Measurements from ENCODE around the gene CFAP99.

CFAP99 gene

DNA sequence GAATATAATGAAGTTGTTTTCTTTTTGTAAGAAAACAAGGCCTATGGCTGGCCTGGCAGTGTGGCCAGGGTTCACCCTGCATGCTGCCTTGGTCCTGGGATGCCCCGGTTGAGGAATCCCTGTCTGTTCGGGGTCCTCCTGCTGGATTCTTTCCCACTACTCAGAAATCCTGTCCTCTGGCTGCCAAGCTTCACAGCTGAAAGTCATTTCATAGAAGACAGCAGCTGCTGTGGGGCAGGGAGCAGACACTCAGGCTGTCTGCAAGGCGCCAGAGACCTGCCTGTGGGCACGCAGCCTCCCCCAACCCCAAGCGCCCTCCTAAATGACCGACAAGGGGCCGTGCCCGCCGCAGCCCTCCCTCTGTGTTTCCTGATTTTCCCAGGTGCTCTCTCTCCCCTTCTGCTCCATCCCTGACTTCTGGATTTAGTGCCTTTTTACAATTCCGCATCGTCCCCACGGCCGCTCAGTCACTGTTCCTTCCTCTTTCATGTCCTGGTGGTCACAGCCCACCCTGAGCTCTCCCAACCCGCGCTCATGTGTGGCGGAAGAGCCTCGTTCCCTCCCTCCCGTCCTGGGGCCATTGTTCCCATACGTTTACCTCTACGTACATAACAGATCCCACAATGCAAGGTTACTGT is 27.9 kb upstream of the CFAP99 start:
- no peak overlapping the region for H3K27ac ChIP-seq (ENCODE audit: low read depth, low read length, severe bottlenecking)
- H3K4me3 ChIP-seq (ENCODE audit: extremely low read depth, insufficient read depth, low read length, poor library complexity, severe bottlenecking) = no peak overlapping the region
- H3K4me1 ChIP-seq (ENCODE audit: control insufficient read depth, insufficient read depth, low read length, poor library complexity, severe bottlenecking) = peaks cover 15% of the 10 kb centered on the region
- H3K9me3 ChIP-seq (ENCODE audit: control insufficient read depth, low read length) = no peaks in the 10 kb centered on the region
- no peaks in the 10 kb centered on the region for H3K36me3 ChIP-seq (ENCODE audit: control insufficient read depth, insufficient read depth, low read length)
- WGBS, 2 experiments (ENCODE audit: insufficient coverage in 2 of 2) = 56 to 69% methylated on average over 14 to 17 of the region's 20 CpGs

GRCh38 chr4:2393353-2394270 is 25.1 kb upstream of the CFAP99 start:
- Histone ChIP-seq H3K4me1 (ENCODE audit: control insufficient read depth, insufficient read depth, low read length, poor library complexity, severe bottlenecking) (peaks cover 15% of the 10 kb centered on the region), H3K27ac (ENCODE audit: low read depth, low read length, severe bottlenecking) (no peak overlapping the region), H3K4me3 (ENCODE audit: extremely low read depth, insufficient read depth, low read length, poor library complexity, severe bottlenecking) (no peak overlapping the region), H3K9me3 (ENCODE audit: control insufficient read depth, low read length) (no peaks in the 10 kb centered on the region), H3K36me3 (ENCODE audit: control insufficient read depth, insufficient read depth, low read length) (no peaks in the 10 kb centered on the region)
- 44 to 47% methylated on average over 22 to 27 of the region's 28 CpGs for WGBS, 2 experiments (ENCODE audit: insufficient coverage in 2 of 2)

GRCh38 chr4:2394528-2394927 is 24.2 kb upstream of the CFAP99 start:
- H3K27ac ChIP-seq (ENCODE audit: low read depth, low read length, severe bottlenecking) = no peak overlapping the region
- no peaks in the 10 kb centered on the region for H3K9me3 ChIP-seq (ENCODE audit: control insufficient read depth, low read length)
- no peaks in the 10 kb centered on the region for H3K36me3 ChIP-seq (ENCODE audit: control insufficient read depth, insufficient read depth, low read length)
- H3K4me3 ChIP-seq (ENCODE audit: extremely low read depth, insufficient read depth, low read length, poor library complexity, severe bottlenecking) = no peak overlapping the region
- WGBS, 2 experiments (ENCODE audit: insufficient coverage in 2 of 2) = 95 to 96% methylated on average over 16 to 17 of the region's 17 CpGs
- H3K4me1 ChIP-seq (ENCODE audit: control insufficient read depth, insufficient read depth, low read length, poor library complexity, severe bottlenecking) = peaks cover 15% of the 10 kb centered on the region

DNA sequence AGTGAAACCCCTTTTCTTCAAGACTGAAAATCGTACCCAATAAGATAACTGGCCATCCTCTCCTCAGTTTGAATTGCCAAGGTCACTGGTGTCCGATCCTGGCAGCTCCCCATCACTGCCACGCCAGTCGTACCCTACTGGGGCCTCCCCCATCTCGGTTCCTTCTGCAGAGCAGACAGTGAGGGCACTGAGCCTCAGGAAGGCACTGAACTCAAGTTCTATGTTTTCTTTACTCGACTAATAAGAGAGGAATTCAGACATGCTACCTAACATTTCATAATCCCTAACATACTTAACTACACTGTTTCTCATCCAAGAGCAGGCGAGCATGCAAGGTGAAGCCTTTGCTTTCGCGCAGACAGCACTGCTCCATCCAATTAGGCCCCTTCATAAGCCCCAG is 23.7 kb upstream of the CFAP99 start:
- Histone ChIP-seq H3K27ac (ENCODE audit: low read depth, low read length, severe bottlenecking) (no peak overlapping the region), H3K4me3 (ENCODE audit: extremely low read depth, insufficient read depth, low read length, poor library complexity, severe bottlenecking) (no peak overlapping the region), H3K36me3 (ENCODE audit: control insufficient read depth, insufficient read depth, low read length) (no peaks in the 10 kb centered on the region), H3K4me1 (ENCODE audit: control insufficient read depth, insufficient read depth, low read length, poor library complexity, severe bottlenecking) (peaks cover 13% of the 10 kb centered on the region), H3K9me3 (ENCODE audit: control insufficient read depth, low read length) (no peaks in the 10 kb centered on the region)
- 88 to 94% methylated on average over 5 of the region's 9 CpGs for WGBS, 2 experiments (ENCODE audit: insufficient coverage in 2 of 2)

GRCh38 chr4:2395584-2395983 is 23.2 kb upstream of the CFAP99 start:
- H3K4me1 ChIP-seq (ENCODE audit: control insufficient read depth, insufficient read depth, low read length, poor library complexity, severe bottlenecking) = peaks cover 13% of the 10 kb centered on the region
- H3K36me3 ChIP-seq (ENCODE audit: control insufficient read depth, insufficient read depth, low read length) = no peaks in the 10 kb centered on the region
- H3K27ac ChIP-seq (ENCODE audit: low read depth, low read length, severe bottlenecking) = no peak overlapping the region
- WGBS, 2 experiments (ENCODE audit: insufficient coverage in 2 of 2) = 88 to 92% methylated on average over 7 to 9 of the region's 9 CpGs
- H3K4me3 ChIP-seq (ENCODE audit: extremely low read depth, insufficient read depth, low read length, poor library complexity, severe bottlenecking) = no peak overlapping the region
- H3K9me3 ChIP-seq (ENCODE audit: control insufficient read depth, low read length) = no peaks in the 10 kb centered on the region

GRCh38 chr4:2396781-2397368 is 21.9 kb upstream of the CFAP99 start:
- WGBS, 2 experiments (ENCODE audit: insufficient coverage in 2 of 2) = 64 to 77% methylated on average over 13 to 14 of the region's 21 CpGs
- H3K36me3 ChIP-seq (ENCODE audit: control insufficient read depth, insufficient read depth, low read length) = no peaks in the 10 kb centered on the region
- H3K9me3 ChIP-seq (ENCODE audit: control insufficient read depth, low read length) = no peaks in the 10 kb centered on the region
- peaks cover 8% of the 10 kb centered on the region for H3K4me1 ChIP-seq (ENCODE audit: control insufficient read depth, insufficient read depth, low read length, poor library complexity, severe bottlenecking)
- H3K27ac ChIP-seq (ENCODE audit: low read depth, low read length, severe bottlenecking) = no peak overlapping the region
- no peak overlapping the region for H3K4me3 ChIP-seq (ENCODE audit: extremely low read depth, insufficient read depth, low read length, poor library complexity, severe bottlenecking)

DNA sequence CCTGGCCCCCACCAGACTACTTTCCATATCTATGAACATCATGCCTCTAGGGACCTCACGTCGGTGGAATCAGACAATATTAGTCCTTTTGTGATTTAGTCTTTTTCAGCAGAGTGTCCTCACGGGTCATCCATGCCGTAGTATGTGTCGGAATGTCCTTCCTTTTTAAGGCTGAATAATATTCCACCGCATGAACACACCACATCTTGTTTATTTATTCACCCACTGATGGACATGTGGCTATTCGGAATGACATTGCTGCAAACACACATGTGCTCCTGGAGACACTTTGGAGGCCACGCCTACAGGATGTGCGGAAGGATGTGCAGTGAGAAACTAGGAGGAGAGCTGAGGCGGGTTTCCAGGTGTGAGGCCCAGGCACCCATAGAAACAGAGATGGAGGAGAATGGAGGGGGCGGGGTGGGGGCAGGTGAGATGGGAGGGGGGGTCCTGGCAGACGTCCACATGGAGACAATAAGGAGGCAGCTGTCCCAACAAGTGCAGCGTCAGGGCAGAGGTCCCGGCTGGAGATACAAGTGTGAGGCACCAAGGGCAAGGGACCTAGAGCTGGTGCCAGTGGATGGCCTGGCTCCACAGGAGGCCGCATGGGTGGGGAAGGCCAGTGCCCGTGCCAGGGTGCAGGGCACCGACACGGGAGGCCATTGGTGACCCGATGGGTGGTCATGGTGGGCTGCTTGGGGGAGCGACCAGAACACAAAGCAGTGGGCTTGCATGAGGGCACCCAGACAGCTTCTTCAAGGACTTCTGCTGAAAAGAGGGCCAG is 21.0 kb upstream of the CFAP99 start:
- Histone ChIP-seq H3K36me3 (ENCODE audit: control insufficient read depth, insufficient read depth, low read length) (no peaks in the 10 kb centered on the region), H3K4me3 (ENCODE audit: extremely low read depth, insufficient read depth, low read length, poor library complexity, severe bottlenecking) (no peak overlapping the region), H3K4me1 (ENCODE audit: control insufficient read depth, insufficient read depth, low read length, poor library complexity, severe bottlenecking) (peaks cover 15% of the 10 kb centered on the region), H3K27ac (ENCODE audit: low read depth, low read length, severe bottlenecking) (no peak overlapping the region), H3K9me3 (ENCODE audit: control insufficient read depth, low read length) (no peaks in the 10 kb centered on the region)
- WGBS, 2 experiments (ENCODE audit: insufficient coverage in 2 of 2) = 87 to 88% methylated on average over 17 to 19 of the region's 20 CpGs

GRCh38 chr4:2399216-2399615 is 19.5 kb upstream of the CFAP99 start:
- 89 to 97% methylated on average over 9 to 10 of the region's 10 CpGs for WGBS, 2 experiments (ENCODE audit: insufficient coverage in 2 of 2)
- no peak overlapping the region for H3K4me3 ChIP-seq (ENCODE audit: extremely low read depth, insufficient read depth, low read length, poor library complexity, severe bottlenecking)

GRCh38 chr4:2399631-2400190 is 19.0 kb upstream of the CFAP99 start:
- Histone ChIP-seq H3K27ac (ENCODE audit: low read depth, low read length, severe bottlenecking) (no peak overlapping the region), H3K36me3 (ENCODE audit: control insufficient read depth, insufficient read depth, low read length) (no peaks in the 10 kb centered on the region), H3K4me1 (ENCODE audit: control insufficient read depth, insufficient read depth, low read length, poor library complexity, severe bottlenecking) (peaks cover 9% of the 10 kb centered on the region), H3K9me3 (ENCODE audit: control insufficient read depth, low read length) (no peaks in the 10 kb centered on the region), H3K4me3 (ENCODE audit: extremely low read depth, insufficient read depth, low read length, poor library complexity, severe bottlenecking) (no peak overlapping the region)
- 84 to 85% methylated on average over 26 to 27 of the region's 28 CpGs for WGBS, 2 experiments (ENCODE audit: insufficient coverage in 2 of 2)

More at GRCh38 chr4:2399216-2399615, 19.5 kb upstream of the CFAP99 start:
- no peaks in the 10 kb centered on the region for H3K36me3 ChIP-seq (ENCODE audit: control insufficient read depth, insufficient read depth, low read length)
- no peaks in the 10 kb centered on the region for H3K9me3 ChIP-seq (ENCODE audit: control insufficient read depth, low read length)
- H3K4me1 ChIP-seq (ENCODE audit: control insufficient read depth, insufficient read depth, low read length, poor library complexity, severe bottlenecking) = peaks cover 11% of the 10 kb centered on the region
- H3K27ac ChIP-seq (ENCODE audit: low read depth, low read length, severe bottlenecking) = no peak overlapping the region
